GM12878 (cell line): Measurements from ENCODE around the gene ADD1. TPM values are rescaled to one million over a fixed set of nuclear protein-coding genes. Genes with fewer than 3 reads are reported as not detected.

ENCODE experiments used
- ATAC-seq: fragments of 200-7000 bp; cut with Tn5 transposase; 3 replicates; pipeline ENCODE4 v1.9.1; 2020; ENCODE audit warnings: mild to moderate bottlenecking, moderate library complexity
- BruUV-seq: library from RNA; stranded (reverse); fragments of 400-500 nt; replicated peaks from 2 replicates; lab custom pipeline; 2021; lab: Mats Ljungman, UMichigan
- CTCF ChIA-PET: fragments of 300-600 bp; sonication (Branson Sonifier 250); formaldehyde crosslinking; extraction: SDS; loops from one replicate; lab custom pipeline; 2021; ENCODE audit warnings: inconsistent platforms; lab: Yijun Ruan, JAX
- POLR2A ChIA-PET: fragments of 350-600 bp; formaldehyde crosslinking; extraction: SDS; loops from one replicate; lab custom pipeline; 2021; ENCODE audit warnings: inconsistent platforms; lab: Charles Lee
- RAD21 ChIA-PET: fragments of 300-600 bp; sonication (Branson Sonifier 250); formaldehyde crosslinking; loops from one replicate; lab custom pipeline; 2023; ENCODE audit warnings: antibody characterized with exemption; ENCODE audit not compliant: unreplicated experiment; lab: Charles Lee
- SMC1A ChIA-PET: fragments of 300-600 bp; sonication (Branson Sonifier 250); formaldehyde crosslinking; loops from one replicate; lab custom pipeline; 2023; ENCODE audit not compliant: unreplicated experiment, uncharacterized antibody; lab: Charles Lee
- DNase-seq: peaks from one replicate; pipeline ENCODE4 v3.0.0-alpha.2; 2011; ENCODE audit warnings: low read depth, low spot score
- FAIRE-seq: peaks from 3 replicates; lab custom pipeline; 2011; peaks lifted over from hg19 to GRCh38; lab: Jason Lieb, UNC
- H2AFZ ChIP-seq: 2 replicates; pipeline ENCODE4 v1.6.0; 2011; ENCODE audit warnings: low read depth, low read length, control low read depth; ENCODE audit not compliant: control insufficient read depth
- H3K27ac ChIP-seq: 2 replicates; pipeline ENCODE4 v1.5.1; 2011; ENCODE audit warnings: control low read depth; ENCODE audit not compliant: control insufficient read depth, insufficient read depth
- H3K27me3 ChIP-seq, 2 experiments: replicated peaks in 1 of 2; 2 replicates each; pipeline versions ENCODE4 v1.6.0 to v1.6.1; 2011; ENCODE audit warnings: low read length in 1 of 2; ENCODE audit not compliant: control insufficient read depth in 2 of 2, insufficient read depth in 2 of 2
- H3K36me3 ChIP-seq, 2 experiments: 2 replicates each; pipeline ENCODE4 v1.5.1; 2011; ENCODE audit warnings: low read length in 1 of 2; ENCODE audit not compliant: control insufficient read depth in 2 of 2, insufficient read depth in 2 of 2
- H3K4me1 ChIP-seq: 2 replicates; pipeline ENCODE4 v1.6.1; 2011; ENCODE audit warnings: mild to moderate bottlenecking, low read length, moderate library complexity, mixed read lengths; ENCODE audit not compliant: control insufficient read depth, insufficient read depth
- H3K4me2 ChIP-seq: 2 replicates; pipeline ENCODE4 v1.6.0; 2011; ENCODE audit warnings: control low read depth; ENCODE audit not compliant: control insufficient read depth, insufficient read depth
- H3K4me3 ChIP-seq: fragments of 200-600 bp; sonication (generic); 2 replicates; pipeline ENCODE4 v1.5.1; 2016
- H3K79me2 ChIP-seq: 2 replicates; pipeline ENCODE4 v1.6.0; 2011; ENCODE audit warnings: low read length; ENCODE audit not compliant: control insufficient read depth, insufficient read depth
- H3K9ac ChIP-seq: 2 replicates; pipeline ENCODE4 v1.8.0; 2011; ENCODE audit warnings: low read length, control low read depth, mixed read lengths; ENCODE audit not compliant: control insufficient read depth, insufficient read depth
- H3K9me3 ChIP-seq: replicated peaks from 3 replicates; pipeline ENCODE4 v1.5.1; 2011; ENCODE audit warnings: mild to moderate bottlenecking, low read length; ENCODE audit not compliant: control insufficient read depth, insufficient read depth
- H4K20me1 ChIP-seq: 2 replicates; pipeline ENCODE4 v1.6.0; 2011; ENCODE audit not compliant: control insufficient read depth, insufficient read depth
- BCLAF1 ChIP-seq: fragments of 450-650 bp; IDR thresholded peaks from 2 replicates; pipeline ENCODE4 v1.6.1; 2017; ENCODE audit warnings: antibody characterized with exemption, mild to moderate bottlenecking, moderate library complexity
- CREB1 ChIP-seq: IDR thresholded peaks from 2 replicates; pipeline ENCODE4 v1.6.1; 2012; ENCODE audit warnings: low read depth, mild to moderate bottlenecking, inconsistent platforms
- ESRRA ChIP-seq: IDR thresholded peaks from 2 replicates; pipeline ENCODE4 v1.6.1; 2012; ENCODE audit warnings: mild to moderate bottlenecking, low read length, improper control_type of control experiment
- TCF3 ChIP-seq: IDR thresholded peaks from 2 replicates; pipeline ENCODE4 v1.6.1; 2012; ENCODE audit warnings: low read depth, mild to moderate bottlenecking, low read length, borderline replicate concordance; ENCODE audit not compliant: insufficient read depth
- YY1 ChIP-seq: IDR thresholded peaks from 2 replicates; pipeline ENCODE4 v1.6.1; 2011; ENCODE audit warnings: low read depth, mild to moderate bottlenecking, low read length
- WGBS: methylation state at CpG from one replicate; pipeline ENCODE4 v1.1.6; 2016; ENCODE audit warnings: low lambda C conversion rate; ENCODE audit not compliant: insufficient replicate concordance, insufficient coverage; ENCODE audit errors: missing lambda C conversion rate; 5-methylcytosine and 5-hydroxymethylcytosine counted together
- in situ Hi-C: fragments of 300-500 bp; cut with MboI; formaldehyde crosslinking; loops from 9 replicates; pipeline ENCODE4 v1.14.3; 2018; ENCODE audit warnings: mixed read lengths
- intact Hi-C: fragments of 100-400 bp; cut with micrococcal nuclease; formaldehyde crosslinking; loops from one replicate; pipeline ENCODE4 v1.14.2; 2022; ENCODE audit not compliant: unreplicated experiment
- polyA plus RNA-seq, 11 experiments: library from polyadenylated mRNA; depleted of rRNA in 4 of 11; unstranded in 6 of 11; stranded (reverse) in 5 of 11; fragments of >200 nt; fragmentation: Nextera tagmentation in 4 of 11; fragmentation: Illumina TruSeq in 1 of 11; extraction: Ambion mirVana in 4 of 11; extraction: Trizol in 1 of 11; gene quantifications; 1 replicate in 1 of 11; 2 replicates in 10 of 11; pipeline versions ENCODE4 v1.2.1 to v1.2.3, GENCODE V29; 2011 to 2016; ENCODE audit warnings: inconsistent platforms in 2 of 11, missing spikeins in 2 of 11, low read depth in 1 of 11
- total RNA-seq, 4 experiments: library from RNA; depleted of rRNA in 3 of 4; stranded (reverse); fragments of >200 nt in 3 of 4; fragmentation: Illumina TruSeq in 1 of 4; extraction: Trizol in 1 of 4; gene quantifications; 2 replicates each; pipeline versions ENCODE4 v1.2.1 to v1.2.3, GENCODE V29; 2013 to 2021

The ADD1 gene
- total and polyA plus RNA-seq, 10 of the 15 experiments (the other 5 are each of a cell fraction or from before 2014, with no cell fraction given): 21.6 to 182 (median 105) TPM

GRCh38 chr4:2875556-2875955, 31.9 kb downstream of the ADD1 start:
- CTCF ChIA-PET: interaction anchor here (0.7 kb wide), 1 partner anchor 10 kb away, joined by 3 read pairs; no protein-coding TSS in a partner anchor
- Histone ChIP-seq H3K36me3 (peaks cover 5 to 8% of the 10 kb centered on the region in 2 experiments; a peak in 3 of 4 replicates), H4K20me1 (no peaks in the 10 kb centered on the region), H3K79me2 (peaks cover 20% of the 10 kb centered on the region), H3K4me1 (no peaks in the 10 kb centered on the region), H3K4me3 (no peak overlapping the region), H3K27ac (no peak overlapping the region), H3K9ac (no peak overlapping the region), H3K9me3 (no peaks in the 10 kb centered on the region), H3K4me2 (no peak overlapping the region), H3K27me3 (no peaks in the 10 kb centered on the region), H2AFZ (no peak overlapping the region)
- DNase-seq (no peak), FAIRE-seq (no peak), ATAC-seq (no peak)
- no peak for TF ChIP-seq ESRRA
- TF ChIP-seq BCLAF1: no peak
- TF ChIP-seq TCF3: no peak
- no peak for TF ChIP-seq YY1
- no peak for TF ChIP-seq CREB1
- POLR2A ChIA-PET: no interaction called here
- no TSS peak for BruUV-seq
- SMC1A ChIA-PET: no interaction called here
- intact Hi-C loops: no loop called here
- in situ Hi-C loops: no loop called here
- WGBS: 80% methylated on average over 3 of the region's 3 CpGs
- RAD21 ChIA-PET: no interaction called here
